ENCODE data around the gene TRPV4.

Gene TRPV4

GRCh38 chr12:109778684-109779083, 54.5 kb downstream of the TRPV4 start:
- DNase-seq (ENCODE audit: low read depth) = no peak

- peak; percentile 4 for DNase-seq (ENCODE audit: low read depth)
Measured at GRCh38 chr12:109777544-109777943, 55.7 kb downstream of the TRPV4 start.

- no peak for DNase-seq (ENCODE audit: low read depth)
Measured at GRCh38 chr12:109776624-109777023, 56.6 kb downstream of the TRPV4 start.

- peak; percentile 52 for DNase-seq (ENCODE audit: low read depth)
Measured at GRCh38 chr12:109775172-109775881, 57.9 kb downstream of the TRPV4 start.

GRCh38 chr12:109773384-109774011, 59.7 kb downstream of the TRPV4 start:
- DNase-seq (ENCODE audit: low read depth) = no peak

GRCh38 chr12:109772622-109773321, 60.4 kb downstream of the TRPV4 start:
- no peak for DNase-seq (ENCODE audit: low read depth)

- no peak for DNase-seq (ENCODE audit: low read depth)
Measured at GRCh38 chr12:109771746-109772621, 61.2 kb downstream of the TRPV4 start.

GRCh38 chr12:109770861-109771670, 62.1 kb downstream of the TRPV4 start:
- no peak for DNase-seq (ENCODE audit: low read depth)

GRCh38 chr12:109770104-109770860, 62.9 kb downstream of the TRPV4 start:
- no peak for DNase-seq (ENCODE audit: low read depth)

GRCh38 chr12:109768901-109769670, 64.1 kb downstream of the TRPV4 start:
- no peak for DNase-seq (ENCODE audit: low read depth)

GRCh38 chr12:109767991-109768900, 65.0 kb downstream of the TRPV4 start:
- DNase-seq (ENCODE audit: low read depth) = no peak

GRCh38 chr12:109767456-109767855, 65.7 kb downstream of the TRPV4 start:
- no peak for DNase-seq (ENCODE audit: low read depth)

- no peak for DNase-seq (ENCODE audit: low read depth)
Measured at GRCh38 chr12:109766251-109766778, 66.9 kb downstream of the TRPV4 start.

- DNase-seq (ENCODE audit: low read depth) = no peak
Measured at GRCh38 chr12:109765446-109765810, 67.8 kb downstream of the TRPV4 start.

GRCh38 chr12:109764776-109765445, 68.3 kb downstream of the TRPV4 start:
- no peak for DNase-seq (ENCODE audit: low read depth)

- no peak for DNase-seq (ENCODE audit: low read depth)
Measured at GRCh38 chr12:109764123-109764522, 69.1 kb downstream of the TRPV4 start.

GRCh38 chr12:109763201-109763841, 69.9 kb downstream of the TRPV4 start:
- no peak for DNase-seq (ENCODE audit: low read depth)

Data from stimulated activated CD4-positive, alpha-beta T cell treated with anti-CD3 and anti-CD28 coated beads, Interleukin-2, amount 100 ng/mL, for 4 hours (primary cell).